OCI-LY3 (cell line): Measurements from ENCODE around the gene GPC2.

ENCODE experiments used
- H2AFZ ChIP-seq: fragments of 200-600, 300-600 bp; shearing (Covaris generic); 2 replicates; pipeline ENCODE4 v1.6.0; 2014; ENCODE audit warnings: antibody characterized with exemption, low read depth, low read length
- H3K27ac ChIP-seq: fragments of 200-600, 300-600 bp; sonication (generic); 2 replicates; pipeline ENCODE4 v1.5.1; 2014; ENCODE audit warnings: mild to moderate bottlenecking, low read length, moderate library complexity, mixed read lengths
- H3K27me3 ChIP-seq: fragments of 200-600, 300-600 bp; sonication (generic); 2 replicates; pipeline ENCODE4 v1.6.1; 2014; ENCODE audit warnings: low read depth, low read length, mixed read lengths
- H3K36me3 ChIP-seq: fragments of 200-600, 300-600 bp; sonication (generic); replicated peaks from 2 replicates; pipeline ENCODE3; 2014; ENCODE audit warnings: low read depth, low read length, mixed read lengths
- H3K4me1 ChIP-seq: fragments of 300-600, 200-600 bp; sonication (generic); 2 replicates; pipeline ENCODE4 v1.6.1; 2014; ENCODE audit warnings: low read length, mixed read lengths
- H3K4me2 ChIP-seq: fragments of 200-600, 300-600 bp; sonication (generic); 2 replicates; pipeline ENCODE4 v1.6.1; 2014; ENCODE audit warnings: low read length, mixed read lengths
- H3K4me3 ChIP-seq: fragments of 300-600, 200-600 bp; sonication (generic); 2 replicates; pipeline ENCODE4 v1.5.1; 2014; ENCODE audit warnings: antibody characterized with exemption, mild to moderate bottlenecking, low read length, moderate library complexity
- H3K79me2 ChIP-seq: fragments of 300-600, 200-600 bp; shearing (Covaris generic); 2 replicates; pipeline ENCODE4 v1.6.1; 2014; ENCODE audit warnings: mild to moderate bottlenecking, low read length, mixed read lengths
- H3K9ac ChIP-seq: fragments of 300-600, 200-600 bp; shearing (Covaris generic); 2 replicates; pipeline ENCODE4 v1.6.0; 2014; ENCODE audit warnings: mild to moderate bottlenecking, low read length, moderate library complexity
- H3K9me3 ChIP-seq: fragments of 200-600, 300-600 bp; shearing (Covaris generic); 2 replicates; pipeline ENCODE4 v1.6.1; 2014; ENCODE audit warnings: low read length, mixed read lengths; ENCODE audit not compliant: insufficient read depth
- H4K20me1 ChIP-seq: fragments of 200-600, 300-600 bp; sonication (generic); 2 replicates; pipeline ENCODE4 v1.6.1; 2016; ENCODE audit warnings: low read length, mixed read lengths; ENCODE audit not compliant: insufficient read depth
- CTCF ChIP-seq: fragments of 200-600, 300-600 bp; sonication (generic); IDR thresholded peaks from 2 replicates; pipeline ENCODE4 v1.5.1; 2014; ENCODE audit warnings: antibody characterized with exemption, low read length, low read depth
- EZH2phosphoT487 ChIP-seq: fragments of 200-600 bp; shearing (Covaris generic); IDR thresholded peaks from 2 replicates; pipeline ENCODE4 v1.6.1; 2018; ENCODE audit warnings: antibody characterized with exemption, mixed run types, low read depth

GPC2 gene

GRCh38 chr7:100152937-100153666 is 24.1 kb downstream of the GPC2 start:
- no peak overlapping the region for H2AFZ ChIP-seq
- no peak overlapping the region for H3K4me2 ChIP-seq
- no peaks in the 10 kb centered on the region for H3K9me3 ChIP-seq
- H3K36me3 ChIP-seq, result peaks cover 38% of the 10 kb centered on the region
- peaks cover 34% of the 10 kb centered on the region for H3K4me1 ChIP-seq
- peaks cover 2% of the 10 kb centered on the region; the same call in 1 of the 2 replicates for H4K20me1 ChIP-seq
- no peak for TF ChIP-seq CTCF
- no peak for TF ChIP-seq EZH2phosphoT487
- H3K79me2 ChIP-seq, result peaks cover 32% of the 10 kb centered on the region
- H3K4me3 ChIP-seq, result no peak overlapping the region
- no peak overlapping the region for H3K27ac ChIP-seq
- H3K27me3 ChIP-seq, result no peaks in the 10 kb centered on the region
- no peak overlapping the region for H3K9ac ChIP-seq

DNA sequence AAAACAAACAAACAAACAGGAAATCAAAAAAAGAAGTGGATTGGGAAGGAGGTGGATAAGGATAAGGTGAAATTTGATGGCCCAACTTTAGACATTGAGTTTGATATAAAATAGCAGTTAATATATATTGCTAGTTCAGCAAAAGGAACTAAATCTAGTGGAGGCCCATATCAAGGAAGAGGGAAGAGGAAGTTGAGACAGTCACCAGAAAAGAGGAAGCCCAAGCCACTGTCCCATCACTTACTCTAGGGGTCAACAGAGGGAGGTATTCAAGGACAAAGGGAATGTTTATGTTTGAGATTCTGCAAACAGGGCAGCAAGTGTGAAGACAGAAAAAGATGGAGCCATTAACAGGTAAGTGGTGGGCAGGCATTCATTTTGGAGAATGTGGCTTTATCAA is 24.8 kb downstream of the GPC2 start:
- Histone ChIP-seq H3K4me2 (0 out of 2 replicates have a peak overlapping the region, but pooled peaks have one; percentile 9), H3K36me3 (peaks cover 38% of the 10 kb centered on the region)

DNA sequence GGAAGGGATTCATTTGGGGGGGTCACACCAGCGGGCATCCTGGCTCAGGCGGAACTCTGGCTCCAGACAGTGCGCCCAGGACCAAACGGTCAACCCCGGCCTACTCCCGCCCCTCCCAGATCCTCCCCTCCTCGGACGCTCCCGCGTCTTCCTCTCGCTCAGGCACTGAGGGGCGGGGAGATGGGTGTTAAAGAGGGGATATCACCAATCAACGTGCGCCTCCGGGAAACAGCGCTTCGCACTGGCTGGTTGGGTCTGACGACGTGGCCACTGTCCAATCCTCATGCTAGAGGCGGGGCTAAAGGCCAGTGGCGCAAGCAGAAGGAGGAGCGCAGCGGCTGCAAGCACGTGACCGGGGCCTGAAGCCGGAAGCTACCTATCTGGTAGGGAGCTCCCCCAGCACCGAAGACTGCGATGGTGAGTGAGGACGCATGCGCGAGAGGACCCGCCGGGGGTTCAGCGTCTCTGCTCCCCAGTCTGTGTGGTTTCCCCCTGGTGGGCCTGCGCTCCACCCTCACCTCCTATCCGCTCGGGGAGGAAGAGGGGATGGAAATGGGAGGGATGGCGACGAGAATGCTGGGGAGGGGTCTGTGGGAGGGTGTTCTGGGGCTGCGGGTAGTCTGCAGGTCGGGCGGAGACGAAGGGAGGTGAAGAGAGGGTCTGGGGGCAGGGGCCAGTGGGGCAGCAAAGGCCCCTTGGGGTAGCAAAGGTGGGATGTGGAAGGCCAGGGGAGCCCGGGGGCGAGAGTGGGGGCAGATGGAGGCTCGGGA is 28.4 kb downstream of the GPC2 start, which contains the start of gene LAMTOR4:
TSS of gene LAMTOR4 (plus strand) at position 360 of the 770 bp plus-strand sequence. CDS start at position 415, 55 bp downstream.
- no peak for TF ChIP-seq EZH2phosphoT487
- TF ChIP-seq CTCF, result no peak
- H3K4me3 ChIP-seq, result peak within 1 kb of the TSS; percentile 88
- H3K4me2 ChIP-seq, result peak within 1 kb of the TSS; percentile 96
- H3K27me3 ChIP-seq, result no peaks in the 10 kb centered on the region
- H4K20me1 ChIP-seq, result 0 out of 2 replicates have a peak, but pooled peaks cover 2% of the 10 kb centered on the region
- peak within 1 kb of the TSS; percentile 74 for H3K27ac ChIP-seq
- peaks cover 19% of the 10 kb centered on the region for H3K36me3 ChIP-seq
- H3K79me2 ChIP-seq, result peaks cover 27% of the 10 kb centered on the region
- H3K4me1 ChIP-seq, result peaks cover 21% of the 10 kb centered on the region
- no peaks in the 10 kb centered on the region for H3K9me3 ChIP-seq
- peak within 1 kb of the TSS; percentile 98 for H3K9ac ChIP-seq
- H2AFZ ChIP-seq, result peak within 1 kb of the TSS; percentile 76; the same call in 1 of the 2 replicates

More for the DNA sequence above, 24.8 kb downstream of the GPC2 start:
- Histone ChIP-seq H3K4me1 (peaks cover 30% of the 10 kb centered on the region), H4K20me1 (0 out of 2 replicates have a peak, but pooled peaks cover 2% of the 10 kb centered on the region), H3K79me2 (peaks cover 27% of the 10 kb centered on the region), H3K27me3 (no peaks in the 10 kb centered on the region), H3K27ac (peak overlapping the region; percentile 49), H3K4me3 (no peak overlapping the region), H3K9ac (no peak overlapping the region), H3K9me3 (no peaks in the 10 kb centered on the region), H2AFZ (no peak overlapping the region)
- TF ChIP-seq EZH2phosphoT487, result no peak
- peak; percentile 5; the same call in 1 of the 2 replicates for TF ChIP-seq CTCF

GRCh38 chr7:100148225-100148558 is 29.0 kb downstream of the GPC2 start:
- H2AFZ ChIP-seq, result peak overlapping the region; percentile 76; the same call in 1 of the 2 replicates
- peaks cover 21% of the 10 kb centered on the region for H3K4me1 ChIP-seq
- H3K27me3 ChIP-seq, result no peaks in the 10 kb centered on the region
- peaks cover 27% of the 10 kb centered on the region for H3K79me2 ChIP-seq
- H3K9me3 ChIP-seq, result no peaks in the 10 kb centered on the region
- no peak for TF ChIP-seq EZH2phosphoT487
- no peak for TF ChIP-seq CTCF
- H4K20me1 ChIP-seq, result 0 out of 2 replicates have a peak, but pooled peaks cover 2% of the 10 kb centered on the region
- peak overlapping the region; percentile 91 for H3K4me2 ChIP-seq
- H3K27ac ChIP-seq, result peak overlapping the region; percentile 57
- peak overlapping the region; percentile 79 for H3K9ac ChIP-seq
- peak overlapping the region; percentile 80 for H3K4me3 ChIP-seq
- H3K36me3 ChIP-seq, result peaks cover 14% of the 10 kb centered on the region
